HEK293 (cell line): Measurements from ENCODE around the gene SLC5A9.

Source experiments
- CTCF ChIA-PET: fragments of 350-600 bp; formaldehyde crosslinking; extraction: SDS; loops from one replicate; lab custom pipeline; 2021; ENCODE audit warnings: antibody characterized with exemption; lab: Yijun Ruan, JAX
- POLR2A ChIA-PET: fragments of 300-600 bp; formaldehyde crosslinking; extraction: SDS; loops from one replicate; lab custom pipeline; 2020; ENCODE audit warnings: antibody characterized with exemption, inconsistent platforms; lab: Yijun Ruan, JAX
- H3K27ac ChIP-seq: fragments of 200-500 bp; sonication (Bioruptor generic); 2 replicates; pipeline ENCODE4 v1.5.1; 2014; ENCODE audit warnings: low read depth, low read length, control low read depth, inconsistent platforms; ENCODE audit errors: extremely low read depth
- H3K36me3 ChIP-seq, 2 experiments: fragments of 200-500 bp in 1 of 2; sonication (Bioruptor generic) in 1 of 2; 1 replicate in 1 of 2; 2 replicates in 1 of 2; pipeline ENCODE4 v1.5.1; 2014 to 2017; ENCODE audit warnings: inconsistent platforms in 2 of 2, low read length in 2 of 2; ENCODE audit not compliant: control insufficient read depth in 2 of 2, insufficient read depth in 1 of 2
- H3K4me1 ChIP-seq: fragments of 200-500 bp; sonication (Bioruptor generic); 2 replicates; pipeline ENCODE4 v1.5.1; 2014; ENCODE audit warnings: mild to moderate bottlenecking, low read length, inconsistent platforms; ENCODE audit not compliant: control insufficient read depth, insufficient read depth
- H3K4me3 ChIP-seq: 2 replicates; pipeline ENCODE4 v1.5.1; 2011; ENCODE audit warnings: low read depth, mild to moderate bottlenecking, control low read depth, low read length, moderate library complexity
- H3K9me3 ChIP-seq: fragments of 200-500 bp; sonication (Bioruptor generic); 2 replicates; pipeline ENCODE4 v1.5.1; 2014; ENCODE audit warnings: low read depth, low read length, inconsistent platforms; ENCODE audit not compliant: control insufficient read depth, insufficient read depth
- BCL11A ChIP-seq: fragments of 450-650 bp; formaldehyde crosslinking; IDR thresholded peaks from 2 replicates; pipeline ENCODE4 v1.5.1; 2016; ENCODE audit warnings: low read depth, missing biosample characterization, missing genetic modification characterization
- EGR2 ChIP-seq: fragments of 450-650 bp; formaldehyde crosslinking; IDR thresholded peaks from 2 replicates; pipeline ENCODE4 v1.5.1; 2016; ENCODE audit warnings: low read depth, missing biosample characterization, missing genetic modification characterization
- IKZF3 ChIP-seq: fragments of 450-650 bp; IDR thresholded peaks from 2 replicates; pipeline ENCODE4 v1.5.0; 2018; ENCODE audit warnings: missing biosample characterization, mild to moderate bottlenecking, missing genetic modification characterization, moderate library complexity
- KLF10 ChIP-seq: fragments of 450-650 bp; IDR thresholded peaks from 2 replicates; pipeline ENCODE4 v1.5.1; 2018; ENCODE audit warnings: missing biosample characterization, mild to moderate bottlenecking, missing genetic modification characterization
- KLF16 ChIP-seq: fragments of 450-650 bp; formaldehyde crosslinking; IDR thresholded peaks from 2 replicates; pipeline ENCODE4 v1.5.1; 2017; ENCODE audit warnings: missing biosample characterization, missing genetic modification characterization
- SALL2 ChIP-seq: fragments of 450-650 bp; formaldehyde crosslinking; IDR thresholded peaks from 2 replicates; pipeline ENCODE4 v1.5.0; 2017; ENCODE audit warnings: missing biosample characterization, mild to moderate bottlenecking, missing genetic modification characterization, borderline replicate concordance
- TRIM28 ChIP-seq: IDR thresholded peaks from 2 replicates; pipeline ENCODE4 v1.6.1; 2011; ENCODE audit warnings: low read length, control low read depth, borderline replicate concordance
- ZBTB20 ChIP-seq: fragments of 450-650 bp; formaldehyde crosslinking; IDR thresholded peaks from 2 replicates; pipeline ENCODE4 v1.5.1; 2016; ENCODE audit warnings: missing biosample characterization, missing genetic modification characterization
- ZEB2 ChIP-seq: fragments of 450-650 bp; formaldehyde crosslinking; IDR thresholded peaks from 2 replicates; pipeline ENCODE4 v1.5.1; 2016; ENCODE audit warnings: missing biosample characterization, missing genetic modification characterization
- ZNF10 ChIP-seq: fragments of 450-650 bp; formaldehyde crosslinking; IDR thresholded peaks from 2 replicates; pipeline ENCODE4 v1.5.1; 2017; ENCODE audit warnings: missing biosample characterization, missing genetic modification characterization
- ZNF184 ChIP-seq: fragments of 450-650 bp; IDR thresholded peaks from 2 replicates; pipeline ENCODE4 v1.5.1; 2018; ENCODE audit warnings: missing biosample characterization, mild to moderate bottlenecking, missing genetic modification characterization
- ZNF211 ChIP-seq: fragments of 450-650 bp; formaldehyde crosslinking; IDR thresholded peaks from 2 replicates; pipeline ENCODE4 v1.5.1; 2016; ENCODE audit warnings: low read depth, missing biosample characterization, missing genetic modification characterization
- ZNF266 ChIP-seq: fragments of 450-650 bp; formaldehyde crosslinking; IDR thresholded peaks from 2 replicates; pipeline ENCODE4 v1.5.1; 2016; ENCODE audit warnings: missing biosample characterization, missing genetic modification characterization, low read depth
- ZNF350 ChIP-seq: fragments of 450-650 bp; formaldehyde crosslinking; IDR thresholded peaks from 2 replicates; pipeline ENCODE4 v1.5.0; 2017; ENCODE audit warnings: missing biosample characterization, mild to moderate bottlenecking, missing genetic modification characterization
- ZNF48 ChIP-seq: fragments of 450-650 bp; formaldehyde crosslinking; IDR thresholded peaks from 2 replicates; pipeline ENCODE4 v1.5.1; 2016; ENCODE audit warnings: missing biosample characterization, missing genetic modification characterization
- ZNF530 ChIP-seq: fragments of 450-650 bp; formaldehyde crosslinking; IDR thresholded peaks from 2 replicates; pipeline ENCODE4 v1.5.1; 2016; ENCODE audit warnings: low read depth, missing biosample characterization, missing genetic modification characterization
- ZNF600 ChIP-seq: fragments of 450-650 bp; formaldehyde crosslinking; IDR thresholded peaks from 2 replicates; pipeline ENCODE4 v1.5.1; 2016; ENCODE audit warnings: missing biosample characterization, missing genetic modification characterization
- ZNF658 ChIP-seq: fragments of 450-650 bp; formaldehyde crosslinking; IDR thresholded peaks from 2 replicates; pipeline ENCODE4; 2016; ENCODE audit warnings: missing biosample characterization, missing genetic modification characterization
- ZNF670 ChIP-seq: fragments of 450-650 bp; formaldehyde crosslinking; IDR thresholded peaks from 2 replicates; pipeline ENCODE4 v1.5.1; 2016; ENCODE audit warnings: missing biosample characterization, missing genetic modification characterization, low read depth
- ZNF747 ChIP-seq: fragments of 450-650 bp; formaldehyde crosslinking; IDR thresholded peaks from 2 replicates; pipeline ENCODE4 v1.5.1; 2016; ENCODE audit warnings: missing biosample characterization, missing genetic modification characterization
- TF ChIP-seq, protein P1 (sequence below): fragments of 450-650 bp; formaldehyde crosslinking; IDR thresholded peaks from 2 replicates; pipeline ENCODE4 v1.5.1; 2017; ENCODE audit warnings: missing biosample characterization, missing genetic modification characterization
- TF ChIP-seq, protein P2 (sequence below): fragments of 450-650 bp; formaldehyde crosslinking; IDR thresholded peaks from 2 replicates; pipeline ENCODE4 v1.5.1; 2016; ENCODE audit warnings: missing biosample characterization, missing genetic modification characterization
- TF ChIP-seq, protein P3 (sequence below): fragments of 450-650 bp; formaldehyde crosslinking; conservative IDR thresholded peaks from 2 replicates; pipeline ENCODE4 v1.5.1; 2016; ENCODE audit warnings: low read depth, missing biosample characterization, missing genetic modification characterization
- TF ChIP-seq, protein P4 (sequence below): fragments of 450-650 bp; formaldehyde crosslinking; IDR thresholded peaks from 2 replicates; pipeline ENCODE4; 2016; ENCODE audit warnings: missing biosample characterization, missing genetic modification characterization
- TF ChIP-seq, protein P5 (sequence below): fragments of 450-650 bp; formaldehyde crosslinking; optimal IDR thresholded peaks from 2 replicates; pipeline ENCODE3; 2016; ENCODE audit warnings: missing biosample characterization, mild to moderate bottlenecking, missing genetic modification characterization

SLC5A9 gene

DNA sequence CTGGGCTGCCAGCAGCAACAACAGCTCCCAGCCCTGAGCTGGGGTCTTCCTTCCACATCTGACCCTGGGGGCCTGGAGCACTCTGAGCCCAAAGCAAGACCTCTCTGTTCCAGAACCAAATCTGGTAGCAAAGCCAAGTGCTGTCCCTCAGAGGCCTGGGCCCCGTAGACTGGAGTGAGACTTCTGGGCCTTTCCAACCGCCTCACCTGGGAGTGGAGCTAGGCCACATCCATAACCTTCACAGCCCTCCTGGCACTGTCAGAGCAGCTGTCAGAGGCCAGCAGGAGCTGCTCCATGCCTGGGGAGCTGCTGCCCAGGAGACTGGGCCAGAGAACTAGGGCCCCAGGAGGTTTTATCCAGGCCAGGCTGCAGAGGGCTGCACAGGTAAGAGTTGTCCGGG is 15.4 kb upstream of the SLC5A9 start:
- ChIA-PET CTCF (interaction anchor here (1.0 to 6.6 kb wide), 2 partner anchors 97 to 323 kb away, joined by 4 to 79 read pairs; no protein-coding TSS in a partner anchor), POLR2A (no interaction called here)
- Histone ChIP-seq H3K27ac (no peak overlapping the region), H3K36me3 (no peaks in the 10 kb centered on the region), H3K4me1 (no peaks in the 10 kb centered on the region), H3K9me3 (no peaks in the 10 kb centered on the region), H3K4me3 (no peak overlapping the region)
- no peak for TF ChIP-seq KLF10 (tag by site-specific recombination)
- TF ChIP-seq IKZF3: no peak
- no peak for TF ChIP-seq SALL2 (tag by site-specific recombination)
- no peak for TF ChIP-seq ZNF530 (tag by site-specific recombination)
- TF ChIP-seq, protein P1, sequence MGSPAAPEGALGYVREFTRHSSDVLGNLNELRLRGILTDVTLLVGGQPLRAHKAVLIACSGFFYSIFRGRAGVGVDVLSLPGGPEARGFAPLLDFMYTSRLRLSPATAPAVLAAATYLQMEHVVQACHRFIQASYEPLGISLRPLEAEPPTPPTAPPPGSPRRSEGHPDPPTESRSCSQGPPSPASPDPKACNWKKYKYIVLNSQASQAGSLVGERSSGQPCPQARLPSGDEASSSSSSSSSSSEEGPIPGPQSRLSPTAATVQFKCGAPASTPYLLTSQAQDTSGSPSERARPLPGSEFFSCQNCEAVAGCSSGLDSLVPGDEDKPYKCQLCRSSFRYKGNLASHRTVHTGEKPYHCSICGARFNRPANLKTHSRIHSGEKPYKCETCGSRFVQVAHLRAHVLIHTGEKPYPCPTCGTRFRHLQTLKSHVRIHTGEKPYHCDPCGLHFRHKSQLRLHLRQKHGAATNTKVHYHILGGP (tag by site-specific recombination): no peak
- no peak for TF ChIP-seq ZNF600 (tag by site-specific recombination)
- TF ChIP-seq ZNF184 (tag by site-specific recombination): no peak
- TF ChIP-seq ZNF350 (tag by site-specific recombination): no peak
- TF ChIP-seq EGR2 (tag by site-specific recombination): no peak
- TF ChIP-seq KLF16 (tag by site-specific recombination): no peak
- no peak for TF ChIP-seq ZNF670 (tag by site-specific recombination)
- no peak for TF ChIP-seq ZBTB20 (tag by site-specific recombination)
- TF ChIP-seq, protein P2, sequence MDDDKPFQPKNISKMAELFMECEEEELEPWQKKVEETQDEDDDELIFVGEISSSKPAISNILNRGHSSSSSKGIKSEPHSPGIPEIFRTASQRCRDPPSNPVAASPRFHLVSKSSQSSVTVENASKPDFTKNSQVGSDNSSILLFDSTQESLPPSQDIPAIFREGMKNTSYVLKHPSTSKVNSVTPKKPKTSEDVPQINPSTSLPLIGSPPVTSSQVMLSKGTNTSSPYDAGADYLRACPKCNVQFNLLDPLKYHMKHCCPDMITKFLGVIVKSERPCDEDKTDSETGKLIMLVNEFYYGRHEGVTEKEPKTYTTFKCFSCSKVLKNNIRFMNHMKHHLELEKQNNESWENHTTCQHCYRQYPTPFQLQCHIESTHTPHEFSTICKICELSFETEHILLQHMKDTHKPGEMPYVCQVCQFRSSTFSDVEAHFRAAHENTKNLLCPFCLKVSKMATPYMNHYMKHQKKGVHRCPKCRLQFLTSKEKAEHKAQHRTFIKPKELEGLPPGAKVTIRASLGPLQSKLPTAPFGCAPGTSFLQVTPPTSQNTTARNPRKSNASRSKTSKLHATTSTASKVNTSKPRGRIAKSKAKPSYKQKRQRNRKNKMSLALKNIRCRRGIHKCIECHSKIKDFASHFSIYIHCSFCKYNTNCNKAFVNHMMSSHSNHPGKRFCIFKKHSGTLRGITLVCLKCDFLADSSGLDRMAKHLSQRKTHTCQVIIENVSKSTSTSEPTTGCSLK (tag by site-specific recombination): no peak

DNA sequence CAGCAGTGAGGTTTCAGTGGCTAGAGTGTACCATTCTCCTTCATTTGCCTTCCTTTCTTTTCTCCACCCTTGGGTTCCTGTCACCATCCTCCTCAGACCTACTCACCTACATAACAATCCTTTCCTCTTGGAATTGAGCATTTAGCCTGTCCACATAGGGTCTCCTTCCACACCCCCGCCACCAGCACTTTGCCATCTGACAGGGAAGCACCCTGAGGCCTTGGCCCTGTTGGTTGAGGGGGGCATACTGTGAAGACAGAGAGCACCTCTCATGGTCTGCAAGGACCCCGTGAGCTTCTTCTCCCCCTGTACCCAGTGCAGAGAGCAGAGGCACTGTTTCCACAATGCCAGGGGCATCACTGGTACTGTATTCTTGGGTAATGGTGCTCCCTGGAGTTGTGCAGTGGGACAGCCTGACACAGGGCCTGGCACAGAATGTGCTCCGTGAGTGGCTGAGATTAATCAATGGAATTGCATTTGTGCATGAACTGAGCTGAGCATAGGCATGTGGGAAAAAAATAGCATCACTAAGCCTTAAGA is 14.9 kb upstream of the SLC5A9 start:
- ChIA-PET CTCF (no interaction called here), POLR2A (no interaction called here)
- Histone ChIP-seq H3K4me1 (no peaks in the 10 kb centered on the region), H3K9me3 (no peaks in the 10 kb centered on the region), H3K4me3 (no peak overlapping the region), H3K27ac (no peak overlapping the region), H3K36me3 (no peaks in the 10 kb centered on the region)
- TF ChIP-seq ZNF10 (tag by site-specific recombination) (no peak), TRIM28 (no peak), ZNF658 (tag by site-specific recombination) (no peak), ZNF48 (tag by site-specific recombination) (no peak), KLF10 (tag by site-specific recombination) (no peak), ZEB2 (no peak), ZNF211 (tag by site-specific recombination) (no peak), ZNF747 (tag by site-specific recombination) (no peak), ZNF266 (tag by site-specific recombination) (no peak), BCL11A (no peak)
- TF ChIP-seq, protein P3, sequence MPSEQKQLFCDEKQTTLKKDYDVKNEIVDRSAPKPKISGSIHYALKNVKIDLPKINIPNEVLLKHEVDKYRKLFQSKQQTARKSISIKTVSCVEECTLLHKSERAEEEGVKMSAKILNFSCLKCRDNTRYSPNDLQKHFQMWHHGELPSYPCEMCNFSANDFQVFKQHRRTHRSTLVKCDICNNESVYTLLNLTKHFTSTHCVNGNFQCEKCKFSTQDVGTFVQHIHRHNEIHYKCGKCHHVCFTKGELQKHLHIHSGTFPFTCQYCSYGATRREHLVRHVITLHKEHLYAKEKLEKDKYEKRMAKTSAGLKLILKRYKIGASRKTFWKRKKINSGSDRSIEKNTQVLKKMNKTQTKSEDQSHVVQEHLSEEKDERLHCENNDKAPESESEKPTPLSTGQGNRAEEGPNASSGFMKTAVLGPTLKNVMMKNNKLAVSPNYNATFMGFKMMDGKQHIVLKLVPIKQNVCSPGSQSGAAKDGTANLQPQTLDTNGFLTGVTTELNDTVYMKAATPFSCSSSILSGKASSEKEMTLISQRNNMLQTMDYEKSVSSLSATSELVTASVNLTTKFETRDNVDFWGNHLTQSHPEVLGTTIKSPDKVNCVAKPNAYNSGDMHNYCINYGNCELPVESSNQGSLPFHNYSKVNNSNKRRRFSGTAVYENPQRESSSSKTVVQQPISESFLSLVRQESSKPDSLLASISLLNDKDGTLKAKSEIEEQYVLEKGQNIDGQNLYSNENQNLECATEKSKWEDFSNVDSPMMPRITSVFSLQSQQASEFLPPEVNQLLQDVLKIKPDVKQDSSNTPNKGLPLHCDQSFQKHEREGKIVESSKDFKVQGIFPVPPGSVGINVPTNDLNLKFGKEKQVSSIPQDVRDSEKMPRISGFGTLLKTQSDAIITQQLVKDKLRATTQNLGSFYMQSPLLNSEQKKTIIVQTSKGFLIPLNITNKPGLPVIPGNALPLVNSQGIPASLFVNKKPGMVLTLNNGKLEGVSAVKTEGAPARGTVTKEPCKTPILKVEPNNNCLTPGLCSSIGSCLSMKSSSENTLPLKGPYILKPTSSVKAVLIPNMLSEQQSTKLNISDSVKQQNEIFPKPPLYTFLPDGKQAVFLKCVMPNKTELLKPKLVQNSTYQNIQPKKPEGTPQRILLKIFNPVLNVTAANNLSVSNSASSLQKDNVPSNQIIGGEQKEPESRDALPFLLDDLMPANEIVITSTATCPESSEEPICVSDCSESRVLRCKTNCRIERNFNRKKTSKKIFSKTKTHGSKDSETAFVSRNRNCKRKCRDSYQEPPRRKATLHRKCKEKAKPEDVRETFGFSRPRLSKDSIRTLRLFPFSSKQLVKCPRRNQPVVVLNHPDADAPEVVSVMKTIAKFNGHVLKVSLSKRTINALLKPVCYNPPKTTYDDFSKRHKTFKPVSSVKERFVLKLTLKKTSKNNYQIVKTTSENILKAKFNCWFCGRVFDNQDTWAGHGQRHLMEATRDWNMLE (tag by site-specific recombination): no peak
- TF ChIP-seq, protein P4, sequence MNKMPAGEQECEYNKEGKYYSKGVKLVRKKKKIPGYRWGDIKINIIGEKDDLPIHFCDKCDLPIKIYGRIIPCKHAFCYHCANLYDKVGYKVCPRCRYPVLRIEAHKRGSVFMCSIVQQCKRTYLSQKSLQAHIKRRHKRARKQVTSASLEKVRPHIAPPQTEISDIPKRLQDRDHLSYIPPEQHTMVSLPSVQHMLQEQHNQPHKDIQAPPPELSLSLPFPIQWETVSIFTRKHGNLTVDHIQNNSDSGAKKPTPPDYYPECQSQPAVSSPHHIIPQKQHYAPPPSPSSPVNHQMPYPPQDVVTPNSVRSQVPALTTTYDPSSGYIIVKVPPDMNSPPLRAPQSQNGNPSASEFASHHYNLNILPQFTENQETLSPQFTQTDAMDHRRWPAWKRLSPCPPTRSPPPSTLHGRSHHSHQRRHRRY (tag by site-specific recombination): no peak
- TF ChIP-seq, protein P5, sequence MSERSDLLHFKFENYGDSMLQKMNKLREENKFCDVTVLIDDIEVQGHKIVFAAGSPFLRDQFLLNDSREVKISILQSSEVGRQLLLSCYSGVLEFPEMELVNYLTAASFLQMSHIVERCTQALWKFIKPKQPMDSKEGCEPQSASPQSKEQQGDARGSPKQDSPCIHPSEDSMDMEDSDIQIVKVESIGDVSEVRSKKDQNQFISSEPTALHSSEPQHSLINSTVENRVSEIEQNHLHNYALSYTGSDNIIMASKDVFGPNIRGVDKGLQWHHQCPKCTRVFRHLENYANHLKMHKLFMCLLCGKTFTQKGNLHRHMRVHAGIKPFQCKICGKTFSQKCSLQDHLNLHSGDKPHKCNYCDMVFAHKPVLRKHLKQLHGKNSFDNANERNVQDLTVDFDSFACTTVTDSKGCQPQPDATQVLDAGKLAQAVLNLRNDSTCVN (tag by site-specific recombination): no peak
